Right lobe of liver (tissue), 4 donors: Measurements from ENCODE around the gene PADI2.

Experiments
- POLR2A ChIP-seq: fragments of 450-650 bp; IDR thresholded peaks from one replicate; pipeline ENCODE4 v1.6.1; 2017; ENCODE audit warnings: antibody characterized with exemption, mild to moderate bottlenecking
- TF ChIP-seq, protein P1 (sequence below), 4 donors: fragments of 200-600 bp in 3 of 4; fragments of 450-650 bp in 1 of 4; IDR thresholded peaks; one replicate each; pipeline versions ENCODE4 v1.5.1 to v1.8.0; 2016 to 2022; ENCODE audit warnings: antibody characterized with exemption in 4 of 4, mild to moderate bottlenecking in 2 of 4
- donor health status: DM: no; HTN: no; CAD: no.
- donor health status: DM: no; HTN: no; CAD: no.
- donor health status: DM: no; HTN: yes; CAD: no.

DNA sequence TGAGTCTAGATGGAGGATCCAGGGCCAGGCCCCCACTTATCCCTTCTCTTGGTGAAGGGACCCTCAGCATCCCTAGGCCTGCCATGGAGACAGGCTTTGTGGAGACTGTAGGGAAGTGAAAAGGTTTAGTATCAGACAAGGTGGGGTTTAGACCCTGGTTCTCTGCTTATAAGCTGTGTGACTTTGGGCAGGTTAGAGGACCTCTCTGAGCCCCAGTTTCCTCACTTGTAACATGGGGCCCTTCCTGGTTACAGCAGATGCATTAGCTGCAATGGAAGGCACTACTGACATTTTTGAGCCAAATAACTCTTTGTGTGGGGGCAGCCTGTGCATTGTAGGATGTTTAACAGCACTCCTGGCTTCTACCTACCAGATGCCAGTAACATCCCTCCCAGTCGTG lies 22.7 kb downstream of the PADI2 start:
- no peak for TF ChIP-seq POLR2A
- TF ChIP-seq, protein P1, sequence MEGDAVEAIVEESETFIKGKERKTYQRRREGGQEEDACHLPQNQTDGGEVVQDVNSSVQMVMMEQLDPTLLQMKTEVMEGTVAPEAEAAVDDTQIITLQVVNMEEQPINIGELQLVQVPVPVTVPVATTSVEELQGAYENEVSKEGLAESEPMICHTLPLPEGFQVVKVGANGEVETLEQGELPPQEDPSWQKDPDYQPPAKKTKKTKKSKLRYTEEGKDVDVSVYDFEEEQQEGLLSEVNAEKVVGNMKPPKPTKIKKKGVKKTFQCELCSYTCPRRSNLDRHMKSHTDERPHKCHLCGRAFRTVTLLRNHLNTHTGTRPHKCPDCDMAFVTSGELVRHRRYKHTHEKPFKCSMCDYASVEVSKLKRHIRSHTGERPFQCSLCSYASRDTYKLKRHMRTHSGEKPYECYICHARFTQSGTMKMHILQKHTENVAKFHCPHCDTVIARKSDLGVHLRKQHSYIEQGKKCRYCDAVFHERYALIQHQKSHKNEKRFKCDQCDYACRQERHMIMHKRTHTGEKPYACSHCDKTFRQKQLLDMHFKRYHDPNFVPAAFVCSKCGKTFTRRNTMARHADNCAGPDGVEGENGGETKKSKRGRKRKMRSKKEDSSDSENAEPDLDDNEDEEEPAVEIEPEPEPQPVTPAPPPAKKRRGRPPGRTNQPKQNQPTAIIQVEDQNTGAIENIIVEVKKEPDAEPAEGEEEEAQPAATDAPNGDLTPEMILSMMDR (IDR thresholded peaks at IDR 0.05) = no peak
